ENCODE data around the gene RFC4.

GRCh38 chr3:186742618-186743380 lies 63.5 kb downstream of the RFC4 start:
- TF ChIP-seq POLR2AphosphoS5 (IDR thresholded peaks at IDR 0.05): no peak
- TF ChIP-seq CTCF (IDR thresholded peaks at IDR 0.05): no peak

All from gastroesophageal sphincter (tissue), 3 donors.